Measurements from ENCODE around the gene ROM1.

The ROM1 gene

GRCh38 chr11:62595124-62595523 is 17.9 kb upstream of the ROM1 start:
- Histone ChIP-seq H3K4me1 (ENCODE audit: low read length) (peaks cover 34% of the 10 kb centered on the region), H3K79me2 (ENCODE audit: low read length) (peaks cover 45% of the 10 kb centered on the region), H3K27me3 (ENCODE audit: low read depth, low read length) (no peaks in the 10 kb centered on the region), H4K20me1 (ENCODE audit: insufficient read depth, low read length) (no peaks in the 10 kb centered on the region), H3K4me3 (ENCODE audit: low read length) (no peak overlapping the region), H3K9me3 (ENCODE audit: insufficient read depth, low read length) (no peaks in the 10 kb centered on the region), H2AFZ (ENCODE audit: low read depth, low read length) (no peak overlapping the region), H3K9ac (ENCODE audit: low read length) (no peak overlapping the region), H3K27ac (ENCODE audit: low read length) (no peak overlapping the region), H3K36me3 (replicated peaks; ENCODE audit: low read depth, low read length) (peaks cover 62% of the 10 kb centered on the region), H3K4me2 (ENCODE audit: low read length) (no peak overlapping the region)
- TF ChIP-seq CTCF (IDR thresholded peaks at IDR 0.05; ENCODE audit: low read depth, low read length) (no peak), EZH2phosphoT487 (IDR thresholded peaks at IDR 0.05; ENCODE audit: low read depth) (no peak)

GRCh38 chr11:62599069-62599696 is 13.9 kb upstream of the ROM1 start:
- Histone ChIP-seq H3K27me3 (ENCODE audit: low read depth, low read length) (no peaks in the 10 kb centered on the region), H3K36me3 (replicated peaks; ENCODE audit: low read depth, low read length) (peaks cover 68% of the 10 kb centered on the region), H4K20me1 (ENCODE audit: insufficient read depth, low read length) (no peaks in the 10 kb centered on the region), H3K27ac (ENCODE audit: low read length) (peak overlapping the region; percentile 82), H3K9me3 (ENCODE audit: insufficient read depth, low read length) (no peaks in the 10 kb centered on the region), H3K4me3 (ENCODE audit: low read length) (peak overlapping the region; percentile 87), H3K79me2 (ENCODE audit: low read length) (peaks cover 43% of the 10 kb centered on the region), H3K4me2 (ENCODE audit: low read length) (peak overlapping the region; percentile 88), H3K4me1 (ENCODE audit: low read length) (peaks cover 25% of the 10 kb centered on the region), H2AFZ (ENCODE audit: low read depth, low read length) (no peak overlapping the region), H3K9ac (ENCODE audit: low read length) (peak overlapping the region; percentile 97)
- TF ChIP-seq EZH2phosphoT487 (IDR thresholded peaks at IDR 0.05; ENCODE audit: low read depth) (no peak), CTCF (IDR thresholded peaks at IDR 0.05; ENCODE audit: low read depth, low read length) (no peak)

DNA sequence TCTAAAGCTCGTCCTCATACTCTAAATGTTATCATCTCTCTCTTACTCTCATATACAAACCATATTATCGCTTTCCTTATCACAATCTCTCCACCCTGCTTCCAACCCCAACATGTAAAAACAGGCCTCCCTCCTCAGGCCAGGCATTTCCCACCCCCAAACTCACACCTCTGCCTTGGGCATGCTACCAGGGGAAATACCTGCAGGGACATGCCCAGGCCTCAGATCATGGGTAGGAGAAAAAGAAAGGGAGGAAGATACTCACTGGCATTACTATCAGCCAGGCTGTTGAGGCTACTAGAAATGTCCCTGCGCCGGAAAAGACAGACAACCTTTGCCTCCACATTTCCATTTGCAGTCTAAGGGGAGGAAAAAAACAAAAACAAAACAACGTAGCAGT is 13.2 kb upstream of the ROM1 start:
- Histone ChIP-seq H2AFZ (ENCODE audit: low read depth, low read length) (no peak overlapping the region), H3K4me3 (ENCODE audit: low read length) (peak overlapping the region; percentile 87), H3K36me3 (replicated peaks; ENCODE audit: low read depth, low read length) (peaks cover 60% of the 10 kb centered on the region), H3K9ac (ENCODE audit: low read length) (peak overlapping the region; percentile 97), H3K27ac (ENCODE audit: low read length) (peak overlapping the region; percentile 82), H3K4me1 (ENCODE audit: low read length) (peaks cover 25% of the 10 kb centered on the region), H3K4me2 (ENCODE audit: low read length) (peak overlapping the region; percentile 88), H3K79me2 (ENCODE audit: low read length) (peaks cover 43% of the 10 kb centered on the region), H3K27me3 (ENCODE audit: low read depth, low read length) (no peaks in the 10 kb centered on the region), H4K20me1 (ENCODE audit: insufficient read depth, low read length) (no peaks in the 10 kb centered on the region), H3K9me3 (ENCODE audit: insufficient read depth, low read length) (no peaks in the 10 kb centered on the region)
- TF ChIP-seq EZH2phosphoT487 (IDR thresholded peaks at IDR 0.05; ENCODE audit: low read depth) (no peak), CTCF (IDR thresholded peaks at IDR 0.05; ENCODE audit: low read depth, low read length) (no peak)

DNA sequence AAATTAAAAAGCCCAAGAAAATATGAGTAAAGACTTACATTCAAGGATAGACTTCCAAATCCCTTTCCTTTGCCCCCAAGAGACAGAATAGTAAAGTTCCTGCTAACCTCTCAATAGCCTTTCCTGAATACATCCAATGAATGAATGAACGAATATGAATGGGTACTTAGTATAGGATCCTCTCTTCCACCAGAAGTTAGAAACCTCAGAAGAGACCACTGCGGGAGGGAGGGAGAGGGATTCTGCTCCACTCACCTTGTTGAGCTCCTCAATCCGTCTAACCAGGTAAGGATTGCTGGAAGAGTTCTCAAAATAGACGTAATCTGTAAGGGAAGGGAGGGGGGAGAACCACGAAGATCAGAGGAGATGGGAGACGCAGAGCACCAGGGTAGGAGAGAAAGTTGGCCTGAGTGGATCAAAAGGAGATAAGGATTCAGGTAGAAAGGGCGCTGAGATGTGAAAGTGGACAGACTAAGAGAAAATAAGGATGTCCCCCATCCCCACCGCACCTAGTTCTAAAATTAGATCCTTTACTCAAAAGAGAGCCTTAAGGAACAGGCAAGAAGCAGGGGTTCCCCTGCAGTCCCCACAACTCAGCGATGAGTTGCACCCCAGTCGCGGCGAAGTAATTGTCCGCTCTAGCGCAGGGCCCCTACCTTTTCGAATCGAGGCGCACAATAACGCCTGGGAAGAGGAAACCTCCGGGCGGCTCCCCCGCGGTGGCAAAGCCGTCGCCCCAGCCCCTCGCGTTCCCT is 12.5 kb upstream of the ROM1 start:
- Histone ChIP-seq H3K27me3 (ENCODE audit: low read depth, low read length) (no peaks in the 10 kb centered on the region), H3K4me1 (ENCODE audit: low read length) (peaks cover 25% of the 10 kb centered on the region), H4K20me1 (ENCODE audit: insufficient read depth, low read length) (no peaks in the 10 kb centered on the region), H2AFZ (ENCODE audit: low read depth, low read length) (0 out of 2 replicates have a peak overlapping the region, but pooled peaks have one; percentile 20), H3K4me2 (ENCODE audit: low read length) (peak overlapping the region; percentile 88), H3K4me3 (ENCODE audit: low read length) (peak overlapping the region; percentile 87), H3K36me3 (replicated peaks; ENCODE audit: low read depth, low read length) (peaks cover 55% of the 10 kb centered on the region), H3K9me3 (ENCODE audit: insufficient read depth, low read length) (no peaks in the 10 kb centered on the region), H3K9ac (ENCODE audit: low read length) (peak overlapping the region; percentile 97), H3K79me2 (ENCODE audit: low read length) (peaks cover 43% of the 10 kb centered on the region), H3K27ac (ENCODE audit: low read length) (peak overlapping the region; percentile 82)
- TF ChIP-seq CTCF (IDR thresholded peaks at IDR 0.05; ENCODE audit: low read depth, low read length) (no peak), EZH2phosphoT487 (IDR thresholded peaks at IDR 0.05; ENCODE audit: low read depth) (no peak)

All from OCI-LY3 (cell line).